Measurements from ENCODE around the gene SENP2.

DNA sequence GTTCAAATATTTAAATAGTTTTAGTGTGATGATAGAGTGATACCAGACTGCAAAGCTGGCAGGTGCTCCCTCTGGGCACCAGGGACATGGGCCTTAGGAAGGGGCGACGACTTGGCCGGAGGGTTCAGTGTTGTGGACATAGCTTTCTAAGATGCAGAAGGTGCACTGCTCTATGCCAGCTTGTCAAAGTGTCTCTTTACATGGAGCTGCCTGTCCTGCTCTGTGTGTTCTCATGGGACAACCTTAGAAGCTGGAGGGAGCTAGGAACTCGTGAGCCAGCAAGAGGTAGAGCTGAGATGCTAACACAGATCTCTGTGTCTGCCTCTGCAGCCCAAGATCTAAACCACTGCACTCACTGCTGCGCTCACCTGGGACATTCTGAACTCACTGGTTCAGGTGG lies 77.8 kb downstream of the SENP2 start:
- TF ChIP-seq, protein P1, sequence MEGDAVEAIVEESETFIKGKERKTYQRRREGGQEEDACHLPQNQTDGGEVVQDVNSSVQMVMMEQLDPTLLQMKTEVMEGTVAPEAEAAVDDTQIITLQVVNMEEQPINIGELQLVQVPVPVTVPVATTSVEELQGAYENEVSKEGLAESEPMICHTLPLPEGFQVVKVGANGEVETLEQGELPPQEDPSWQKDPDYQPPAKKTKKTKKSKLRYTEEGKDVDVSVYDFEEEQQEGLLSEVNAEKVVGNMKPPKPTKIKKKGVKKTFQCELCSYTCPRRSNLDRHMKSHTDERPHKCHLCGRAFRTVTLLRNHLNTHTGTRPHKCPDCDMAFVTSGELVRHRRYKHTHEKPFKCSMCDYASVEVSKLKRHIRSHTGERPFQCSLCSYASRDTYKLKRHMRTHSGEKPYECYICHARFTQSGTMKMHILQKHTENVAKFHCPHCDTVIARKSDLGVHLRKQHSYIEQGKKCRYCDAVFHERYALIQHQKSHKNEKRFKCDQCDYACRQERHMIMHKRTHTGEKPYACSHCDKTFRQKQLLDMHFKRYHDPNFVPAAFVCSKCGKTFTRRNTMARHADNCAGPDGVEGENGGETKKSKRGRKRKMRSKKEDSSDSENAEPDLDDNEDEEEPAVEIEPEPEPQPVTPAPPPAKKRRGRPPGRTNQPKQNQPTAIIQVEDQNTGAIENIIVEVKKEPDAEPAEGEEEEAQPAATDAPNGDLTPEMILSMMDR (IDR thresholded peaks at IDR 0.05) = no peak
- TF ChIP-seq POLR2A (IDR thresholded peaks at IDR 0.05; ENCODE audit: low read depth) (no peak), POLR2AphosphoS5 (IDR thresholded peaks at IDR 0.05) (no peak), EP300 (IDR thresholded peaks at IDR 0.05) (no peak)

Measured in esophagus muscularis mucosa (tissue), 4 donors.